Heart left ventricle (tissue), 16 donors: ENCODE measurements around the gene HDAC8. TPM values are rescaled to one million over a fixed set of nuclear protein-coding genes. Genes with fewer than 3 reads are reported as not detected.
"Not testable (repeated sequence)": the region's sequence is repeated elsewhere in the genome, so short reads cannot be mapped to it uniquely, and the experiment has no call there.

Experiments used
- ATAC-seq, 4 donors: fragments of 200-7000 bp; cut with Tn5 transposase; one replicate each; pipeline ENCODE4 v1.9.1; 2020 to 2022; ENCODE audit warnings: moderate library complexity in 4 of 4, mild to moderate bottlenecking in 3 of 4, moderate number of reproducible peaks in 1 of 4
- DNase-seq, 5 donors: peaks; one replicate each; pipeline ENCODE4 v3.0.0-alpha.2; 2020
- H3K27ac ChIP-seq, 12 donors: fragments of 200-600 bp; sonication (generic) in 4 of 12; one replicate each; pipeline versions ENCODE4 v1.5.0 to v1.8.0; 2016 to 2022; ENCODE audit warnings: mild to moderate bottlenecking in 2 of 12
- H3K27me3 ChIP-seq, 9 donors: fragments of 200-600 bp; sonication (generic) in 2 of 9; one replicate each; pipeline versions ENCODE4 v1.5.1 to v1.8.0; 2016 to 2022; ENCODE audit warnings: mild to moderate bottlenecking in 3 of 9
- H3K36me3 ChIP-seq, 9 donors: fragments of 200-600 bp; sonication (generic) in 2 of 9; one replicate each; pipeline versions ENCODE4 v1.5.0 to v1.8.0; 2018 to 2022; ENCODE audit warnings: mild to moderate bottlenecking in 2 of 9
- H3K4me1 ChIP-seq, 12 donors: fragments of 200-600 bp; sonication (generic) in 4 of 12; one replicate each; pipeline versions ENCODE4 v1.5.0 to v1.8.0; 2016 to 2022; ENCODE audit warnings: mild to moderate bottlenecking in 3 of 12
- H3K4me3 ChIP-seq, 12 donors: fragments of 200-600 bp; sonication (generic) in 4 of 12; one replicate each; pipeline versions ENCODE4 v1.5.0 to v1.8.0; 2017 to 2022; ENCODE audit warnings: mild to moderate bottlenecking in 9 of 12, moderate library complexity in 4 of 12
- H3K9me3 ChIP-seq, 12 donors: fragments of 200-600 bp; sonication (generic) in 4 of 12; one replicate each; pipeline versions ENCODE4 v1.5.0 to v1.8.0; 2016 to 2022; ENCODE audit warnings: mild to moderate bottlenecking in 1 of 12
- POLR2A ChIP-seq, 2 donors: fragments of 450-650 bp; IDR thresholded peaks; one replicate each; pipeline ENCODE4 v1.6.1; 2017; ENCODE audit warnings: antibody characterized with exemption in 2 of 2, mild to moderate bottlenecking in 2 of 2, moderate library complexity in 2 of 2
- WGBS, 4 donors: extraction: QIAGEN DNeasy Blood & Tissue Kit in 2 of 4; methylation state at CpG; one replicate each; pipeline versions ENCODE4 v1.1.5 to v1.1.7; 2013 to 2018; 5-methylcytosine and 5-hydroxymethylcytosine counted together
- intact Hi-C, 10 donors: fragments of 100-400 bp; cut with DNase I; formaldehyde crosslinking; loops; one replicate each; pipeline versions ENCODE4 v1.11.1 to v1.14.2; 2022
- polyA plus RNA-seq, 2 donors: library from polyadenylated mRNA; stranded (reverse); fragments of 200-250 nt; gene quantifications; one replicate each; pipeline ENCODE4 v1.2.3, GENCODE V29; 2013
- total RNA-seq, 9 donors: library from RNA; depleted of rRNA in 2 of 9; stranded (reverse); fragments of >200 nt in 2 of 9; fragmentation: NEBNext Ultra II Directional in 3 of 9; extraction: Animal tissue kit (Norgen Biotek cat#: 25700) in 3 of 9; gene quantifications; one replicate each; pipeline versions ENCODE4 v1.1.0 to v1.2.4, GENCODE V29; 2016 to 2023
- TF ChIP-seq, protein P1 (sequence below), 12 donors: fragments of 200-600 bp; sonication (generic) in 4 of 12; IDR thresholded peaks; one replicate each; pipeline versions ENCODE4 v1.5.0 to v1.8.0; 2018 to 2022; ENCODE audit warnings: antibody characterized with exemption in 12 of 12, mild to moderate bottlenecking in 5 of 12
- donor health status: ischemic (EF 13 %, LVEDD 7.1; RV severe dilation, severe dysfunction).
- donor health status: healthy with polysubstance abuse.
- donor health status: DM: no; HTN: yes; CAD: no.
- donor health status: DM: no; HTN: no; CAD: no.
- donor health status: ischemic (EF 25% LVEDD 6.9; RV normal size, moderate dysfunction).
- donor health status: ischemic (EF 25% LVEDD 5.7; RV mildly dilated, moderate dysfunction).
- donor health status: healthy.
- donor health status: DM: yes; HTN: yes; CAD: no.
- donor health status: ischemic (EF 35%, LVEDD 5.7; RV mildly dilated, moderate dysfunction).
- donor health status: nonischemic (EF 11% LVEDD 7.7; RV severe dilation, severe dysfunction).
- donor health status: DM: yes; HTN: yes; CAD: no.
- donor health status: PGD.
- donor health status: ischemic (EF 29% LVEDD 5.4; RV normal size, mild dysfunction).
- donor health status: nonischemic (EF 23%, LVEDD 6.1; RV moderate dilation, normal function).

Gene HDAC8
- total and polyA plus RNA-seq, 11 donors, result 16.1 to 28.1 (median 18.6) TPM

DNA sequence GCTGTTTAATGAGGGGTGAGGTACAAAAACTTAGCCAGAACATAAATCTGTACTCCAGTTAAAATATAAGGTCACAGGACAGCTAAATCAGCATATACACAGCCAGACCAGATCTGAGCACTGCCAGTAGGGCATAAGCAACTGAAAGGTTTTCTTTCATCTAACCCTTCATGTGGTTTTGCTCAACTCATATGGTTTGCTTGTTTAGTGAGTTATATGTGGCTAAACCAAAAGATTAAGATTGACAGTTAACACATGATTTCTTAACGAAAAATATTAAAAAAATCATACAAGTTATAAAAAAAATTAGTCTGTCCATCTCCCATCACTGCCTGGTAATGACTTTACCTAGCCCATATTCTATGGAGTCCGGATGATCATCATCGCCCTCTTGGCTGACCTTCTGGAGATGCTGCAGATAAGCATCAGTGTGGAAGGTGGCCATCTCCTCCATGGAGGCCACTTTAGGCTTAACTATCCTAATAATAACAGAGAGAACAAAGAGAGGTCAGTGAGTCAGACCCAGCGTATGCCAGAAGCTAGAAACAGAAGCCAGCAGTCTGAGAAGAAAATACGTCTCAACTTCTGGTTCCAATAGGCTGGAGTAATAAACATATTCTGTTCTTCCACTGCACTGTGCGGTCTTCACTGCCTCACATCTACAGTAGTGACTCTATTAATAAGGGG, 4.1 kb downstream of the HDAC8 start:
- ATAC-seq (peak in 2 of 4 donors; percentile 29 to 72), DNase-seq (no peak)
- peaks cover 0 to 7% (median 2%) of the 10 kb centered on the region in 12 donors for H3K4me1 ChIP-seq
- no peak for TF ChIP-seq POLR2A (IDR thresholded peaks at IDR 0.05)
- TF ChIP-seq, protein P1, sequence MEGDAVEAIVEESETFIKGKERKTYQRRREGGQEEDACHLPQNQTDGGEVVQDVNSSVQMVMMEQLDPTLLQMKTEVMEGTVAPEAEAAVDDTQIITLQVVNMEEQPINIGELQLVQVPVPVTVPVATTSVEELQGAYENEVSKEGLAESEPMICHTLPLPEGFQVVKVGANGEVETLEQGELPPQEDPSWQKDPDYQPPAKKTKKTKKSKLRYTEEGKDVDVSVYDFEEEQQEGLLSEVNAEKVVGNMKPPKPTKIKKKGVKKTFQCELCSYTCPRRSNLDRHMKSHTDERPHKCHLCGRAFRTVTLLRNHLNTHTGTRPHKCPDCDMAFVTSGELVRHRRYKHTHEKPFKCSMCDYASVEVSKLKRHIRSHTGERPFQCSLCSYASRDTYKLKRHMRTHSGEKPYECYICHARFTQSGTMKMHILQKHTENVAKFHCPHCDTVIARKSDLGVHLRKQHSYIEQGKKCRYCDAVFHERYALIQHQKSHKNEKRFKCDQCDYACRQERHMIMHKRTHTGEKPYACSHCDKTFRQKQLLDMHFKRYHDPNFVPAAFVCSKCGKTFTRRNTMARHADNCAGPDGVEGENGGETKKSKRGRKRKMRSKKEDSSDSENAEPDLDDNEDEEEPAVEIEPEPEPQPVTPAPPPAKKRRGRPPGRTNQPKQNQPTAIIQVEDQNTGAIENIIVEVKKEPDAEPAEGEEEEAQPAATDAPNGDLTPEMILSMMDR (IDR thresholded peaks at IDR 0.05), result no peak
- peaks cover 0 to 64% (median 41%) of the 10 kb centered on the region in 9 donors for H3K36me3 ChIP-seq
- WGBS, 4 donors, result 59 to 72% (median 68%) methylated on average over 6 of the region's 6 CpGs
- H3K4me3 ChIP-seq, result no peak overlapping the region
- H3K9me3 ChIP-seq, result no peaks in the 10 kb centered on the region
- no peaks in the 10 kb centered on the region for H3K27me3 ChIP-seq
- intact Hi-C loops, result no loop called here
- peak overlapping the region in 1 of 12 donors; percentile 19 for H3K27ac ChIP-seq

DNA sequence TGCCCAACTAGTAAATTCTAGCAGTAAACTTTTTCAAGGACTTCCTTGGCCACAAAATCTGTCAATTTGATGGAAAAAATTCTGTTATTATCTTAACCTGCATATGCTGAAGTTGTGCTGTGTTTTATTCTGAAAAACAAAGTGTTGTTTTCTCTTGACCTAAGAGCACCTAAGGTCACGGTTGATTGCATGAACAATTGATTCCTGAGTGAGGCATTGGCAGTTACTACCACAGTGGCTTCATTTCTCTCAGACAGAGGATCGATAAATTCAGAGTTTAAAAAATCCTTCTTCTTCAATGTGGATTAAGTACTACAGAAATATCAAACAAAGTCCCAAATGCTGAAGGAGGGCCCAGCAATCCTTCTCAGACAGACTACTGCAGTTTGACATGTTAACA, 6.2 kb downstream of the HDAC8 start:
- intact Hi-C loops, result no loop called here
- H3K36me3 ChIP-seq, result peaks cover 0 to 76% (median 41%) of the 10 kb centered on the region in 9 donors
- DNase-seq, result no peak
- no peak overlapping the region for H3K4me3 ChIP-seq
- H3K9me3 ChIP-seq, result no peaks in the 10 kb centered on the region
- 76 to 94% (median 87%) methylated on average over 2 of the region's 2 CpGs for WGBS, 4 donors
- no peak for TF ChIP-seq POLR2A (IDR thresholded peaks at IDR 0.05)
- TF ChIP-seq, protein P1 (IDR thresholded peaks at IDR 0.05), result no peak
- H3K27ac ChIP-seq, result no peak overlapping the region
- H3K4me1 ChIP-seq, result peaks cover 0 to under 1% (median 0%) of the 10 kb centered on the region in 12 donors
- H3K27me3 ChIP-seq, result no peaks in the 10 kb centered on the region
- no peak for ATAC-seq

DNA sequence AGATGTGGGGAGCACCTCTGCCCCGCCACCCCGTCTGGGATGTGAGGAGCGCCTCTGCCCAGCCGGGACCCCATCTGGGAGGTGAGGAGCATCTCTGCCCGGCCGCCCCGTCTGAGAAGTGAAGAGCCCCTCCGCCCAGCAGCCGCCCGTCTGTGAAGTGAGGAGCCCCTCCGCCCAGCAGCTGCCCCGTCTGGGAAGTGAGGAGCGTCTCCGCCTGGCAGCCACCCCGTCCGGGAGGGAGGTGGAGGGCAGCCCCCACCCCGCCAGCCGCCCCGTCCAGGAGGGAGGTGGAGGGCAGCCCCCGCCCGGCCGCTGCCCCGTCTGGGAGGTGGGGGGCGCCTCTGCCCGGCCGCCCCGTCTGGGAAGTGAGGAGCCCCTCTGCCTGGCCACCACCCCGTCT, 13.0 kb downstream of the HDAC8 start:
- ATAC-seq, result not testable (repeated sequence)

DNA sequence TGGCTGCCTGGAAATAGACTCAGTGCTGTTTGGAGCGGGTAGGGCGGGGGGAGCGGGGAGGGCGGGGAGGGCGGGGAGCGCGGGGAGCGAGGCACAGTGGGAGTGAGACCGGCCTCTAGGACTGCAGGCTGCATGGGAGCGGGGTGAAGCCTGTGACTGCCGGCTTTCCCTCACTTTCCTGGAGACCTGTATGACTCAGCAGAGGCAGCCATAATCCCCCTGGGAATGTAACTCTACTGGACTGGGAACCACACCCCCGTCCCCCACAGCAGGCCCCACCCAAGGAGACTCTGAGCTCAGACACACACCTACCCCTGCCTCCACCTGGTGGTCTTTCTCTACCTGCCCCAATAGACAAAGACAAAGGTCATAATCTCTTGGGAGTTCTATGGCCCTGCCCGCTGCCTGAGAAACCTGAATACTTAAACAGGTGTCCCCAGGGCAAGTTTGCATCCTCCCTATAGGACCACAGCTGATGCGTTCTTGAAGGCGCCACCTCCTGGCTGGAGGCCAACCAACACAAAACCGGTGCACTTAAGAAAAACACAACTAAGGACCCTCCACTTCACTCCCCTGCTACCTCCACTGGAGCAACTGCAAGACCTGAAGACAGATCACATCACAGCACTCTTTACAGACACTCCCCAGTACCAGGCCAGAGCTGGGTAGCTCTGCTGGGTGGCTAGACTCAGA, 18.0 kb downstream of the HDAC8 start:
- intact Hi-C loops, result no loop called here
- Histone ChIP-seq H3K36me3 (no peaks in the 10 kb centered on the region), H3K27ac (no peak overlapping the region), H3K4me3 (no peak overlapping the region), H3K4me1 (peaks cover 0 to 6% (median 0%) of the 10 kb centered on the region in 12 donors), H3K9me3 (no peaks in the 10 kb centered on the region), H3K27me3 (peaks cover 0 to 7% (median 0%) of the 10 kb centered on the region in 9 donors)
- ATAC-seq (peak in 2 of 4 donors; percentile 13 to 41), DNase-seq (no peak)
- WGBS, 4 donors, result 55 to 88% (median 70%) methylated on average over 12 to 16 of the region's 16 CpGs
- TF ChIP-seq, protein P1 (IDR thresholded peaks at IDR 0.05), result no peak
- no peak for TF ChIP-seq POLR2A (IDR thresholded peaks at IDR 0.05)

More for the DNA sequence above, 13.0 kb downstream of the HDAC8 start:
- H3K4me3 ChIP-seq, H3K4me1 ChIP-seq, DNase-seq, H3K27me3 ChIP-seq, H3K27ac ChIP-seq, H3K9me3 ChIP-seq, intact Hi-C loops: not testable (repeated sequence)
- whole genome bisulfite sequencing, 4 donors, result 88 to 97% (median 95%) methylated on average over 11 to 28 of the region's 28 CpGs
- H3K36me3 ChIP-seq, result peaks cover 0 to 25% (median 5%) of the 10 kb centered on the region in 9 donors

DNA sequence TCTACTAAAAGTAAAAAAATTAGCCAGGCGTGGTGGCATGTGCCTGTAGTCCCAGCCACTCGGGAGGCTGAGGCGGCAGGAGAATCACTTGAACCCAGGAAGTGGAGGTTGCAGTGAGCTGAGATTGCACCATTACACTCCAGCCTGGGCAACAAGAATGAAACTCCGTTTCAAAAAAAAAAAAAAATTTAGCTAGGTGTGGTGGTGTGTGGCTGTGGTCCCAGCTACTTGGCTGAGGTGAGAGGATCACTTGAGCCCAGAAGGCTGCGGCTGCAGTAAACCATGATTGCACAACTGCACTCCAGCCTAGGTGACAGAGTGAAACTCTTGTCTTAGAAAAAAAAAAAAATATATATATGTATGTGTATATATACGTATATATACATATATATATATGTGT, 20.2 kb downstream of the HDAC8 start:
- H3K4me3 ChIP-seq, DNase-seq, H3K27me3 ChIP-seq, H3K27ac ChIP-seq, H3K36me3 ChIP-seq, H3K9me3 ChIP-seq, ATAC-seq, H3K4me1 ChIP-seq, intact Hi-C loops: not testable (repeated sequence)
- whole genome bisulfite sequencing, 4 donors, result 77 to 91% (median 84%) methylated on average over 6 of the region's 6 CpGs
